Measurements from ENCODE around the gene BLTP2.

Gene BLTP2

GRCh38 chr17:28597606-28598383 is 47.2 kb downstream of the BLTP2 start:
- DNase-seq: no peak
